Measurements from ENCODE around the gene POU6F2.

DNA sequence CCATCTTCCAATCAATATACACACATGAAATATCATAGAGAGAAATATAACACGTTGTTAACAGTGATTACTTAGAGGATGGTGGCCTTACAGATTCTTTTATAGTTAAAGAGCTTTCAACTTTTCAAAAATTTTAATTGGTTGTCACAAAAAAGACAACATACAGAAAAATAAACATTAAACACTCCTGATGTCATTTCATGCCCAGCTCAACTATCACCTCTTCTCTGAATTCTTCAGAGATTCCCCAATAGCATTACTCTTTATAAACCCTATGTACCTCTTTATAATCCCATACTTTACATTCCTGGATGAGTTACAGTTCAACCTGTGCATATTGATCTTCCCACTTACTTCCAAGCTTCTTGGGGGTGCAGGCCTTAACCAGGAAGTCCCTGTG, 159.8 kb downstream of the POU6F2 start:
- TF ChIP-seq POLR2AphosphoS5 (IDR thresholded peaks at IDR 0.05; ENCODE audit: low read depth, low read length) (no peak), TCF7L2 (IDR thresholded peaks at IDR 0.05; ENCODE audit: low read depth, low read length) (no peak), SIN3A (IDR thresholded peaks at IDR 0.05; ENCODE audit: borderline replicate concordance, insufficient read depth, low read depth, low read length) (no peak)
- TF ChIP-seq, protein P1, sequence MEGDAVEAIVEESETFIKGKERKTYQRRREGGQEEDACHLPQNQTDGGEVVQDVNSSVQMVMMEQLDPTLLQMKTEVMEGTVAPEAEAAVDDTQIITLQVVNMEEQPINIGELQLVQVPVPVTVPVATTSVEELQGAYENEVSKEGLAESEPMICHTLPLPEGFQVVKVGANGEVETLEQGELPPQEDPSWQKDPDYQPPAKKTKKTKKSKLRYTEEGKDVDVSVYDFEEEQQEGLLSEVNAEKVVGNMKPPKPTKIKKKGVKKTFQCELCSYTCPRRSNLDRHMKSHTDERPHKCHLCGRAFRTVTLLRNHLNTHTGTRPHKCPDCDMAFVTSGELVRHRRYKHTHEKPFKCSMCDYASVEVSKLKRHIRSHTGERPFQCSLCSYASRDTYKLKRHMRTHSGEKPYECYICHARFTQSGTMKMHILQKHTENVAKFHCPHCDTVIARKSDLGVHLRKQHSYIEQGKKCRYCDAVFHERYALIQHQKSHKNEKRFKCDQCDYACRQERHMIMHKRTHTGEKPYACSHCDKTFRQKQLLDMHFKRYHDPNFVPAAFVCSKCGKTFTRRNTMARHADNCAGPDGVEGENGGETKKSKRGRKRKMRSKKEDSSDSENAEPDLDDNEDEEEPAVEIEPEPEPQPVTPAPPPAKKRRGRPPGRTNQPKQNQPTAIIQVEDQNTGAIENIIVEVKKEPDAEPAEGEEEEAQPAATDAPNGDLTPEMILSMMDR (IDR thresholded peaks at IDR 0.05) = no peak
- TF ChIP-seq, protein P2, sequence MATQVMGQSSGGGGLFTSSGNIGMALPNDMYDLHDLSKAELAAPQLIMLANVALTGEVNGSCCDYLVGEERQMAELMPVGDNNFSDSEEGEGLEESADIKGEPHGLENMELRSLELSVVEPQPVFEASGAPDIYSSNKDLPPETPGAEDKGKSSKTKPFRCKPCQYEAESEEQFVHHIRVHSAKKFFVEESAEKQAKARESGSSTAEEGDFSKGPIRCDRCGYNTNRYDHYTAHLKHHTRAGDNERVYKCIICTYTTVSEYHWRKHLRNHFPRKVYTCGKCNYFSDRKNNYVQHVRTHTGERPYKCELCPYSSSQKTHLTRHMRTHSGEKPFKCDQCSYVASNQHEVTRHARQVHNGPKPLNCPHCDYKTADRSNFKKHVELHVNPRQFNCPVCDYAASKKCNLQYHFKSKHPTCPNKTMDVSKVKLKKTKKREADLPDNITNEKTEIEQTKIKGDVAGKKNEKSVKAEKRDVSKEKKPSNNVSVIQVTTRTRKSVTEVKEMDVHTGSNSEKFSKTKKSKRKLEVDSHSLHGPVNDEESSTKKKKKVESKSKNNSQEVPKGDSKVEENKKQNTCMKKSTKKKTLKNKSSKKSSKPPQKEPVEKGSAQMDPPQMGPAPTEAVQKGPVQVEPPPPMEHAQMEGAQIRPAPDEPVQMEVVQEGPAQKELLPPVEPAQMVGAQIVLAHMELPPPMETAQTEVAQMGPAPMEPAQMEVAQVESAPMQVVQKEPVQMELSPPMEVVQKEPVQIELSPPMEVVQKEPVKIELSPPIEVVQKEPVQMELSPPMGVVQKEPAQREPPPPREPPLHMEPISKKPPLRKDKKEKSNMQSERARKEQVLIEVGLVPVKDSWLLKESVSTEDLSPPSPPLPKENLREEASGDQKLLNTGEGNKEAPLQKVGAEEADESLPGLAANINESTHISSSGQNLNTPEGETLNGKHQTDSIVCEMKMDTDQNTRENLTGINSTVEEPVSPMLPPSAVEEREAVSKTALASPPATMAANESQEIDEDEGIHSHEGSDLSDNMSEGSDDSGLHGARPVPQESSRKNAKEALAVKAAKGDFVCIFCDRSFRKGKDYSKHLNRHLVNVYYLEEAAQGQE (IDR thresholded peaks at IDR 0.05; ENCODE audit: insufficient read depth in 1 of 2, low read depth in 2 of 2, low read length in 1 of 2) = no peak
